SK-N-SH (cell line): ENCODE measurements around the gene HIGD1C.

ENCODE experiments used
- CHD2 ChIP-seq: fragments of 150-350 bp; IDR thresholded peaks from 2 replicates; pipeline ENCODE4 v1.6.1; 2018; ENCODE audit warnings: low read length; ENCODE audit not compliant: partially characterized antibody
- TF ChIP-seq, protein P1 (sequence below): IDR thresholded peaks from 2 replicates; pipeline ENCODE4 v1.4.0; 2012; ENCODE audit warnings: low read depth, borderline replicate concordance
- TF ChIP-seq, protein P2 (sequence below): fragments of 200-600 bp; sonication (generic); IDR thresholded peaks from 2 replicates; pipeline ENCODE4 v1.6.1; 2017; ENCODE audit warnings: antibody characterized with exemption, mild to moderate bottlenecking, moderate library complexity

DNA sequence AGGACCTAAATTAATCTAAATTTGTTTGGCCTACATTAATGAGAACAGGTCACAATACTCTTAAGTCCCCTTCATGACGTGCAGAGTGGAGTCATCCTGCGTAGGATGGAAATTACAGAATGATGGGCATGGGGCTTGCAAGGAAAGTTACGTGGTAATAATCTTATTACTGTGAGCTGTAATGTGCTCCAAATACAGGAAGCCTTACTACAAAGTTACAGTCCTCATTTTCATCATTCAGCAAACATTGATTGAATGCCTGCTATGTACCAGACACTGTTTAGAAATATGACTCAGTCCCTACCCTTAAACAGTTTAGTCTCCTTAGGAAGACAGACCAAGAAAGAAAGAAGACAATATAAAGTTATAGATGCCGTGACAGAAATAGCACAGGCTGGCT is 9.4 kb downstream of the HIGD1C start:
- TF ChIP-seq, protein P1, sequence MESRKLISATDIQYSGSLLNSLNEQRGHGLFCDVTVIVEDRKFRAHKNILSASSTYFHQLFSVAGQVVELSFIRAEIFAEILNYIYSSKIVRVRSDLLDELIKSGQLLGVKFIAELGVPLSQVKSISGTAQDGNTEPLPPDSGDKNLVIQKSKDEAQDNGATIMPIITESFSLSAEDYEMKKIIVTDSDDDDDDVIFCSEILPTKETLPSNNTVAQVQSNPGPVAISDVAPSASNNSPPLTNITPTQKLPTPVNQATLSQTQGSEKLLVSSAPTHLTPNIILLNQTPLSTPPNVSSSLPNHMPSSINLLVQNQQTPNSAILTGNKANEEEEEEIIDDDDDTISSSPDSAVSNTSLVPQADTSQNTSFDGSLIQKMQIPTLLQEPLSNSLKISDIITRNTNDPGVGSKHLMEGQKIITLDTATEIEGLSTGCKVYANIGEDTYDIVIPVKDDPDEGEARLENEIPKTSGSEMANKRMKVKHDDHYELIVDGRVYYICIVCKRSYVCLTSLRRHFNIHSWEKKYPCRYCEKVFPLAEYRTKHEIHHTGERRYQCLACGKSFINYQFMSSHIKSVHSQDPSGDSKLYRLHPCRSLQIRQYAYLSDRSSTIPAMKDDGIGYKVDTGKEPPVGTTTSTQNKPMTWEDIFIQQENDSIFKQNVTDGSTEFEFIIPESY = no peak
- TF ChIP-seq, protein P2, sequence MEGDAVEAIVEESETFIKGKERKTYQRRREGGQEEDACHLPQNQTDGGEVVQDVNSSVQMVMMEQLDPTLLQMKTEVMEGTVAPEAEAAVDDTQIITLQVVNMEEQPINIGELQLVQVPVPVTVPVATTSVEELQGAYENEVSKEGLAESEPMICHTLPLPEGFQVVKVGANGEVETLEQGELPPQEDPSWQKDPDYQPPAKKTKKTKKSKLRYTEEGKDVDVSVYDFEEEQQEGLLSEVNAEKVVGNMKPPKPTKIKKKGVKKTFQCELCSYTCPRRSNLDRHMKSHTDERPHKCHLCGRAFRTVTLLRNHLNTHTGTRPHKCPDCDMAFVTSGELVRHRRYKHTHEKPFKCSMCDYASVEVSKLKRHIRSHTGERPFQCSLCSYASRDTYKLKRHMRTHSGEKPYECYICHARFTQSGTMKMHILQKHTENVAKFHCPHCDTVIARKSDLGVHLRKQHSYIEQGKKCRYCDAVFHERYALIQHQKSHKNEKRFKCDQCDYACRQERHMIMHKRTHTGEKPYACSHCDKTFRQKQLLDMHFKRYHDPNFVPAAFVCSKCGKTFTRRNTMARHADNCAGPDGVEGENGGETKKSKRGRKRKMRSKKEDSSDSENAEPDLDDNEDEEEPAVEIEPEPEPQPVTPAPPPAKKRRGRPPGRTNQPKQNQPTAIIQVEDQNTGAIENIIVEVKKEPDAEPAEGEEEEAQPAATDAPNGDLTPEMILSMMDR = no peak
- no peak for TF ChIP-seq CHD2
